ENCODE data around the gene PISD.

The PISD gene

GRCh38 chr22:31651664-31652063 is 10.4 kb downstream of the PISD start:
- Histone ChIP-seq H3K36me3 (ENCODE audit: control insufficient read depth, insufficient read depth, low read length) (peaks cover 4% of the 10 kb centered on the region), H3K4me3 (replicated peaks; ENCODE audit: low read depth, low read length) (no peak overlapping the region; the same call in 1 of the 2 replicates), H3K27me3 (replicated peaks; ENCODE audit: control insufficient read depth, insufficient read depth, low read length) (no peaks in the 10 kb centered on the region)
- DNase-seq (ENCODE audit: extremely low read depth, insufficient read length) = no peak
- TF ChIP-seq, protein P1, sequence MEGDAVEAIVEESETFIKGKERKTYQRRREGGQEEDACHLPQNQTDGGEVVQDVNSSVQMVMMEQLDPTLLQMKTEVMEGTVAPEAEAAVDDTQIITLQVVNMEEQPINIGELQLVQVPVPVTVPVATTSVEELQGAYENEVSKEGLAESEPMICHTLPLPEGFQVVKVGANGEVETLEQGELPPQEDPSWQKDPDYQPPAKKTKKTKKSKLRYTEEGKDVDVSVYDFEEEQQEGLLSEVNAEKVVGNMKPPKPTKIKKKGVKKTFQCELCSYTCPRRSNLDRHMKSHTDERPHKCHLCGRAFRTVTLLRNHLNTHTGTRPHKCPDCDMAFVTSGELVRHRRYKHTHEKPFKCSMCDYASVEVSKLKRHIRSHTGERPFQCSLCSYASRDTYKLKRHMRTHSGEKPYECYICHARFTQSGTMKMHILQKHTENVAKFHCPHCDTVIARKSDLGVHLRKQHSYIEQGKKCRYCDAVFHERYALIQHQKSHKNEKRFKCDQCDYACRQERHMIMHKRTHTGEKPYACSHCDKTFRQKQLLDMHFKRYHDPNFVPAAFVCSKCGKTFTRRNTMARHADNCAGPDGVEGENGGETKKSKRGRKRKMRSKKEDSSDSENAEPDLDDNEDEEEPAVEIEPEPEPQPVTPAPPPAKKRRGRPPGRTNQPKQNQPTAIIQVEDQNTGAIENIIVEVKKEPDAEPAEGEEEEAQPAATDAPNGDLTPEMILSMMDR (IDR thresholded peaks at IDR 0.05; ENCODE audit: insufficient read depth, low read length, poor library complexity, severe bottlenecking) = no peak

DNA sequence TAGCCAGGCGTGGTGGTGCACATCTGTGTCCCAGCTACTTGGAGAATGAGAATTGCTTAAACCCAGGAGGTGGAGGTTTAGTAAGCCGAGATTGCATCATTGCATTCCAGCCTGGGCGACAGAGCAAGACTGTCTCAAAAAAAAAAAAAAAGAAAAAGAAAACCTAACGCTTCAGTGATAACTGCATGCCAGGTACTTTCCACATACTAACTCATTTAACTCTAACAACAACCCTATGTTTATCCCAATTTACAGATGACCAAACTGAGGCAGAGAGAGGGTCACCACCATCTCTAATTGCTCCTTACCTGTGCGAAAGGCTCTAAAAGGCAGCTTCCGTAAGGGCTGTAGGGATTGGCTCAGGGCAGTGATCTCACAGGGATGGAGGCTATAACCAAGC is 11.6 kb downstream of the PISD start:
- Histone ChIP-seq H3K4me3 (replicated peaks; ENCODE audit: low read depth, low read length) (no peak overlapping the region), H3K27me3 (replicated peaks; ENCODE audit: control insufficient read depth, insufficient read depth, low read length) (no peaks in the 10 kb centered on the region), H3K36me3 (ENCODE audit: control insufficient read depth, insufficient read depth, low read length) (peaks cover 4% of the 10 kb centered on the region)
- DNase-seq (ENCODE audit: extremely low read depth, insufficient read length) = no peak
- TF ChIP-seq, protein P1 (IDR thresholded peaks at IDR 0.05; ENCODE audit: insufficient read depth, low read length, poor library complexity, severe bottlenecking) = no peak

DNA sequence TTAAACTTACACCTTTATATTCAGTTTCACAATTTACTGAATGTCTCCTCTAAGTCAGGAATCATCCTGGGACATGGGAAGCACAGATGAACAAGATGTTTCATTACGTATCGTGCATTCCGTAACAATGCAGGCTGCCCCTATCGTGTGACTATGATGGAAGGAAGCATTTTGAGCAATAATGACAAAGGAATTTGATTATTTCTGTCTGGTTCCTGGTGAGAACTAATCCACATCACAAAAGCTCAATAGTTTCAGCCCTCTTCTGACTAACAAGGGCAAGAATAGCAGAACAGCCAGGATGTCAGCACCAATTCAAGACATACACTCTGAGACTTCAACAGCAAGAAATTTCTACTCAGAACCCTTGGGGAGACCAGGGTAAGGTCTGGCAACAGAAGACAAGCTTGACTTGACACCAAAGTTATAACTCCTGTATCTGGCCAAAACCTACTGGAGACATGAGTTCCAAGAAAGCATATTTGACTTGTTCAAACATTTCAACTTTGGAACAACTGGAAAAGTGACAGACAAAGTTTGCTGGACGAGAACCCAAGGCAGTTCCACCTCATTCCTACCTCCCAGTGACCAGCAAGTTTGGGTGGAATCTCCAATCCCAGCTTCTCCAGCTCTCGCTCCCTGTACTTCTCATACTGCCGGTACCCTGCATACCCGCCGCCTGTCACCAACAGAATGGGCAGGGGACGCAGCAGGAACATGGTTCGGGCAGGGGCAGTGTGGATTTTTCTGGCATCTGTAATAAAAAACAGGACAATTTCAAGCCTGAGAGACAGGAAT is 14.3 kb downstream of the PISD start:
- DNase-seq (ENCODE audit: extremely low read depth, insufficient read length) = no peak
- Histone ChIP-seq H3K27me3 (replicated peaks; ENCODE audit: control insufficient read depth, insufficient read depth, low read length) (no peaks in the 10 kb centered on the region), H3K36me3 (ENCODE audit: control insufficient read depth, insufficient read depth, low read length) (peaks cover 4% of the 10 kb centered on the region), H3K4me3 (replicated peaks; ENCODE audit: low read depth, low read length) (no peak overlapping the region)
- TF ChIP-seq, protein P1 (IDR thresholded peaks at IDR 0.05; ENCODE audit: insufficient read depth, low read length, poor library complexity, severe bottlenecking) = no peak

DNA sequence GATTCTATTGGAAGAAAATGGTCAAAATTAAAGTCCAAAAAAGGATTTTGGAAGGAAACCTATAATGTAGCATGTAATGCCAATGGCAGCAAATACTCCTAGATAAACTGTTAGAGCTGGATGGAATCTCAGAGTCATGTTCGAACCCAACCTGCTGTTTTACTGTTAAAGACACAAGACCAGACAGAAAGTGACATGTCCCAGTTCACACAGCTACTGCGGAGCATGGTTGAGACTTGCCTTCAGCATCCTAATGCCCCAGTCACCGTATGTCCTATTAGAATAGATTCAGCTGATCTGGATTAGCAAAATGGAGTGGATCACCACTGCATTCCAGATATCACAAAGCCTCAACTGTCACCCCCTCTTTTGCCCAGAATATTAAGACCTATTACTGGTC is 14.9 kb downstream of the PISD start:
- Histone ChIP-seq H3K27me3 (replicated peaks; ENCODE audit: control insufficient read depth, insufficient read depth, low read length) (no peaks in the 10 kb centered on the region), H3K36me3 (ENCODE audit: control insufficient read depth, insufficient read depth, low read length) (peaks cover 4% of the 10 kb centered on the region), H3K4me3 (replicated peaks; ENCODE audit: low read depth, low read length) (no peak overlapping the region)
- no peak for DNase-seq (ENCODE audit: extremely low read depth, insufficient read length)
- TF ChIP-seq, protein P1 (IDR thresholded peaks at IDR 0.05; ENCODE audit: insufficient read depth, low read length, poor library complexity, severe bottlenecking) = no peak

DNA sequence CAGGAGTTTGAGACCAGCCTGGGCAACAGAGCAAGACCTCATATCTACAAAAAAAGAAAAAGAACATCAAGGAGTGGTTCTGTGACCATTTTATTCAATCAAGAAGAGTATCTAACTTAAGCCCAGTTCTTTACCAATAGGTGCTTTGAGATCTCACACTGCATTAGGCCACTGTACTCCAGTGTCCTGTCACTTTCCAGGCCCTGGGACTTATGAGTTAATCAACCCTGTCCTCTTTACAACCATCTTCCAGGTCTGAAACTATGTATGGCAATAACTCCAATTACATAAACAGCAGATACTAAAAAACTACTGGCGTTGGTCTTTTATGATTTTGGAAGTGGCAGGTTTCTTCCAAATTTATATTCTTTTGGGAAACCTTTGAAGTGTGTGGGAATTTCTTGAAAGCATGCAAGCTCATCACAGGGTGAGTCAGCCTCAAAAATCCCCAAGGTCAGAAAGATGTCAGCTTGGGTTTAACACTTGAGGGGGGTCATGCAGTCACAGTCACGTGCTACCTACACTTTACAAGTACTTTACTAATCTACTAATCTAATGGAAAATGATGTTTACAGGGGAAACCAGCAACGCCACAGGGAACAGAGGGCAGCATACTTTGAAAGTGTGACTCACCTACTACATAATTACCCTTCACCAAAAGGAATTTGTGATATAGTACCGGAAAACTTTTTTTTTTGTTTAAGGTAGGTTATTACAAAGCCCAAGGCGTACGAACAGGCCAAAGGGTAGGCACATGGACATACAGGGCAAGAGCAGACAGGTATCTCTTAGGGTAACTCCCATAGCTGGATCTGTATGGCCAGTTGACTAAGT is 15.6 kb downstream of the PISD start:
- no peak for DNase-seq (ENCODE audit: extremely low read depth, insufficient read length)
- Histone ChIP-seq H3K27me3 (replicated peaks; ENCODE audit: control insufficient read depth, insufficient read depth, low read length) (no peaks in the 10 kb centered on the region), H3K4me3 (replicated peaks; ENCODE audit: low read depth, low read length) (no peak overlapping the region), H3K36me3 (ENCODE audit: control insufficient read depth, insufficient read depth, low read length) (peaks cover 4% of the 10 kb centered on the region)
- TF ChIP-seq, protein P1 (IDR thresholded peaks at IDR 0.05; ENCODE audit: insufficient read depth, low read length, poor library complexity, severe bottlenecking) = no peak
